Upper lobe of right lung (tissue), 1 donor: ENCODE data around the gene ATP5MC2. TPM values are rescaled to one million over a fixed set of nuclear protein-coding genes. Genes with fewer than 3 reads are reported as not detected.
A peak's percentile ranks its signal among the peaks of the same experiment; 100 is the strongest.

ENCODE experiments used
- ATAC-seq: fragments of 200-7000 bp; cut with Tn5 transposase; one replicate; pipeline ENCODE4 v1.9.1; 2020; ENCODE audit warnings: mild to moderate bottlenecking, moderate library complexity
- DNase-seq: peaks from one replicate; pipeline ENCODE4 v3.0.0-alpha.2; 2020
- H3K27ac ChIP-seq: fragments of 200-600 bp; one replicate; pipeline ENCODE4 v1.8.0; 2022
- H3K27me3 ChIP-seq: fragments of 200-600 bp; one replicate; pipeline ENCODE4 v1.8.0; 2022; ENCODE audit warnings: mild to moderate bottlenecking
- H3K36me3 ChIP-seq: fragments of 200-600 bp; one replicate; pipeline ENCODE4 v1.8.0; 2022
- H3K4me1 ChIP-seq: fragments of 200-600 bp; one replicate; pipeline ENCODE4 v1.8.0; 2022
- H3K4me3 ChIP-seq: fragments of 200-600 bp; one replicate; pipeline ENCODE4 v1.8.0; 2022; ENCODE audit warnings: mild to moderate bottlenecking
- H3K9me3 ChIP-seq: fragments of 200-600 bp; one replicate; pipeline ENCODE4 v1.8.0; 2022
- CTCF ChIP-seq: fragments of 200-600 bp; IDR thresholded peaks from one replicate; pipeline ENCODE4 v1.8.0; 2022; ENCODE audit warnings: antibody characterized with exemption
- intact Hi-C: fragments of 100-400 bp; cut with DNase I; formaldehyde crosslinking; loops from one replicate; pipeline ENCODE4 v1.11.0; 2022
- total RNA-seq: library from RNA; stranded (reverse); fragmentation: NEBNext Ultra II Directional; extraction: Animal tissue kit (Norgen Biotek cat#: 25700); gene quantifications from one replicate; pipeline ENCODE4 v1.2.1, GENCODE V29; 2021
- donor health status: DM: no; HTN: yes; CAD: no; lungs with severe emphysema.

The ATP5MC2 gene
- total RNA-seq, 1 donor from 2014 or later = 236 TPM

DNA sequence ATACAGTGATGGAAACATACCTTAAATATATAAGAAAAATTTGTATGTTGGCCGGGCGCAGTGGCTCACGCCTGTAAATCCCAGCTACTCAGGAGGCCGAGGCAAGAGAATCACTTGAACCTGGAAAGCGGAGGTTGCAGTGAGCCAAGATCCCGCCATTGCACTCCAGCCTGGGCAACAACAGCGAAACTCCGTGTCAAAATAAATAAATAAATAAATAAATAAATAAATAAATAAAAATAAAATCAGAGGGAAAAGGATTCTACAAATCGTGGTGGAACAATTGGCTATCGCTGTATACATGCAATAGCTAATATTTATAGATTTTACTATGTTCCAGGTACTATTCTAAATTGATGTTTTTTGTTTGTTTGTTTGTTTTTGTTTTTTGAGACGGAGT lies 48.0 kb downstream of the ATP5MC2 start:
- no peak for TF ChIP-seq CTCF
- Histone ChIP-seq H3K27ac (no peak overlapping the region), H3K4me1 (peaks cover 16% of the 10 kb centered on the region), H3K27me3 (no peaks in the 10 kb centered on the region), H3K36me3 (no peaks in the 10 kb centered on the region), H3K4me3 (no peak overlapping the region), H3K9me3 (no peaks in the 10 kb centered on the region)
- intact Hi-C loops = no loop called here
- DNase-seq (no peak), ATAC-seq (no peak)

- H3K4me1 ChIP-seq = peaks cover 20% of the 10 kb centered on the region
- H3K36me3 ChIP-seq = no peaks in the 10 kb centered on the region
- no peaks in the 10 kb centered on the region for H3K27me3 ChIP-seq
- no peak for TF ChIP-seq CTCF
- intact Hi-C loops = no loop called here
- ATAC-seq (no peak), DNase-seq (no peak)
- H3K27ac ChIP-seq = peak overlapping the region; percentile 98
- H3K9me3 ChIP-seq = no peaks in the 10 kb centered on the region
- H3K4me3 ChIP-seq = peak overlapping the region; percentile 71
Observed at GRCh38 chr12:53626702-53627169, 49.1 kb downstream of the ATP5MC2 start.

DNA sequence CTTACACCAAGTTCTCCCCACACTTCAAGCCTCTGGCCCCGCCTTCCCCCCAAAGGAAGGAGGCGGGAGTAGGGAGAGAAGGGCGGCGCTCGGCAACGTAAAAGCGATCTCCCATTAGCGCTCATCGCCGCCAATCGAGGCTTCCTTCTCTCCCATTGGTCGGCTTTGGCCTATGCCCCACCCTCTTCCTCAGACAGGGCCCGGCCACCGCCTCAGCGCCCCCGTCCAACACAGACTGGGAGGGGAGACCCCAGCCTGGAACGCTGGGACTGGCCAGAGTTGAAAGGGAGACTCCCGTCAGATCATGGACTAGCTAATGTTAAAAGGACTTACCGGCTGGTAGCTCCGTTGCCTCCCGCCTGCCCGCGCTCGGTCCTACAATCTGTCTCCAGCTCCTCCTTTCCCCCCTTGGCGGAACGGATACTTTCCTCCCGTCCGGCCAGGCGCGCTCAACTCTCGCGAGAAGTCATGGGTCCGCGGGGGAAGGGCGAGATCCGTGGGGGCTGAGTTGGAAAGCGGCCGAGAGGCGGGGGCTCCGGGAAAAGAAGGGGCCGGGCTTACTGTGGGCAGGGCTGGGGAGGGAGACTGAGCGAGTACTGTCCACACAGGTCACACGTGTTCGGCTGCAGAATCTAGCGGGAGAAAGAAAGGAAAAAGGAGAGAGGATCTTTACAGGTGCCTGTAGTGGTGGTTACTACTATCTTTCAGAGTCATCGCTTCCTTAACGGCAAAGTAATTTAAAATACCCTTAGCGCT lies 49.8 kb downstream of the ATP5MC2 start, which contains the start of gene ATF7:
ATF7 (minus strand) TSS at position 437 of the 756 bp plus-strand sequence. CDS start 25,382 bp downstream, outside the sequence.
- ATAC-seq = peak; percentile 98
- Histone ChIP-seq H3K9me3 (no peaks in the 10 kb centered on the region), H3K27me3 (no peaks in the 10 kb centered on the region), H3K27ac (peak within 1 kb of the TSS; percentile 98), H3K36me3 (no peaks in the 10 kb centered on the region), H3K4me3 (peak within 1 kb of the TSS; percentile 71), H3K4me1 (peaks cover 20% of the 10 kb centered on the region)
- peak; percentile 99 for DNase-seq
- intact Hi-C loops = no loop called here
- TF ChIP-seq CTCF = no peak

- no peaks in the 10 kb centered on the region for H3K27me3 ChIP-seq
- no peak for DNase-seq
- peak overlapping the region; percentile 71 for H3K4me3 ChIP-seq
- ATAC-seq = no peak
- H3K36me3 ChIP-seq = no peaks in the 10 kb centered on the region
- TF ChIP-seq CTCF = no peak
- peaks cover 20% of the 10 kb centered on the region for H3K4me1 ChIP-seq
- H3K27ac ChIP-seq = peak overlapping the region; percentile 98
- no peaks in the 10 kb centered on the region for H3K9me3 ChIP-seq
- intact Hi-C loops = no loop called here
Observed at GRCh38 chr12:53625373-53625945, 50.4 kb downstream of the ATP5MC2 start.

DNA sequence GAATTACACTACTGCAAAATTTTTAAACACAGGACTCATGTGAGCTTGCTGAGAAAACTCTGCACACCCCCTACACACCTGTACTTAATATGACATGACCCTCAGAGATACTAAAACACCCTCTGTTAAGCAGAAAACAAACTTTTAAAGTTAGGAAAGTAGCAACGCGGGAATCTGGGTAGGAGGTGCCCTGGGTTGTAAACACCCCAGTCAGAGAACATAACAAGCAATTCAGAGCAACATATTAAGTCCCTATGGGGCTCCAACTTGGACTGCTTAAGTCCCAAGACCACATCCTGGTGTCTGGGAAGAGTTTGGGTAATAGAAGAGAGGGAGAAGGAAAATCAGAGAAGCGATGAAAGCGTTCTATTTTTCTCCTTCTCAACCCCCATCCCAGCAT lies 50.9 kb downstream of the ATP5MC2 start:
- no peak for ATAC-seq
- intact Hi-C loops = no loop called here
- no peaks in the 10 kb centered on the region for H3K36me3 ChIP-seq
- peaks cover 20% of the 10 kb centered on the region for H3K4me1 ChIP-seq
- no peak for TF ChIP-seq CTCF
- H3K9me3 ChIP-seq = no peaks in the 10 kb centered on the region
- no peak for DNase-seq
- peak overlapping the region; percentile 98 for H3K27ac ChIP-seq
- H3K4me3 ChIP-seq = peak overlapping the region; percentile 71
- no peaks in the 10 kb centered on the region for H3K27me3 ChIP-seq
